Neuronal stem cell (in vitro differentiated cells): ENCODE results near the gene CASK.

ENCODE experiments used
- DNase-seq: peaks from one replicate; pipeline ENCODE4 v3.0.0-alpha.2; 2013; ENCODE audit warnings: low spot score
- H2AFZ ChIP-seq: one replicate; pipeline ENCODE4 v1.6.1; 2013; ENCODE audit warnings: mild to moderate bottlenecking, low read length, inconsistent platforms
- H2AK5ac ChIP-seq: 2 replicates; pipeline ENCODE4 v1.6.1; 2013; ENCODE audit warnings: low read depth, mild to moderate bottlenecking, inconsistent platforms, low read length, moderate library complexity, mixed read lengths
- H2BK120ac ChIP-seq: 2 replicates; pipeline ENCODE4 v1.6.1; 2013; ENCODE audit warnings: low read depth, mild to moderate bottlenecking, inconsistent platforms, low read length, moderate library complexity, mixed read lengths
- H2BK12ac ChIP-seq: one replicate; pipeline ENCODE4 v1.6.1; 2013; ENCODE audit warnings: low read length, inconsistent platforms
- H2BK15ac ChIP-seq: 2 replicates; pipeline ENCODE4 v1.6.1; 2013; ENCODE audit warnings: mild to moderate bottlenecking, low read length, inconsistent platforms, mixed read lengths
- H2BK5ac ChIP-seq: one replicate; pipeline ENCODE4 v1.6.1; 2013; ENCODE audit warnings: inconsistent platforms, mild to moderate bottlenecking, low read length, moderate library complexity
- H3K14ac ChIP-seq: one replicate; pipeline ENCODE4 v1.6.1; 2013; ENCODE audit warnings: low read length, inconsistent platforms
- H3K18ac ChIP-seq: 2 replicates; pipeline ENCODE4 v1.6.1; 2013; ENCODE audit warnings: low read length, inconsistent platforms
- H3K23ac ChIP-seq: 2 replicates; pipeline ENCODE4 v1.6.1; 2013; ENCODE audit warnings: low read depth, mild to moderate bottlenecking, mixed read lengths, low read length, inconsistent platforms; ENCODE audit not compliant: poor library complexity
- H3K27ac ChIP-seq: replicated peaks from 3 replicates; pipeline ENCODE4 v1.5.1; 2013; ENCODE audit warnings: low read length, inconsistent platforms
- H3K27me3 ChIP-seq, 3 experiments: 2 replicates each; pipeline ENCODE4 v1.6.1; 2013; ENCODE audit warnings: low read length in 3 of 3, mild to moderate bottlenecking in 2 of 3, inconsistent platforms in 1 of 3, low read depth in 1 of 3, mixed read lengths in 1 of 3, moderate library complexity in 1 of 3; ENCODE audit not compliant: control insufficient read depth in 3 of 3, insufficient read depth in 3 of 3
- H3K36me3 ChIP-seq, 2 donors: replicated peaks in 1 of 2; 2 replicates each; pipeline ENCODE4 v1.6.1; 2013; ENCODE audit warnings: low read length in 2 of 2; ENCODE audit not compliant: control insufficient read depth in 2 of 2, insufficient read depth in 2 of 2
- H3K4ac ChIP-seq: 2 replicates; pipeline ENCODE4 v1.6.1; 2013; ENCODE audit warnings: inconsistent platforms, mild to moderate bottlenecking, low read length, moderate library complexity
- H3K4me1 ChIP-seq, 2 donors: 1 replicate in 1 of 2; 2 replicates in 1 of 2; pipeline ENCODE4 v1.6.1; 2013; ENCODE audit warnings: low read length in 2 of 2, low read depth in 1 of 2; ENCODE audit not compliant: control insufficient read depth in 2 of 2, insufficient read depth in 1 of 2
- H3K4me2 ChIP-seq: one replicate; pipeline ENCODE4 v1.6.1; 2013; ENCODE audit warnings: mild to moderate bottlenecking, low read length, inconsistent platforms; ENCODE audit not compliant: insufficient read depth, poor library complexity, severe bottlenecking
- H3K4me3 ChIP-seq, 2 donors: 2 replicates each; pipeline ENCODE4 v1.5.1; 2013; ENCODE audit warnings: low read length in 2 of 2, mild to moderate bottlenecking in 2 of 2, inconsistent platforms in 1 of 2, moderate library complexity in 1 of 2
- H3K79me1 ChIP-seq: one replicate; pipeline ENCODE4 v1.6.1; 2013; ENCODE audit warnings: low read depth, mild to moderate bottlenecking, inconsistent platforms, low read length, moderate library complexity
- H3K9ac ChIP-seq: one replicate; pipeline ENCODE4 v1.6.1; 2013; ENCODE audit warnings: mild to moderate bottlenecking, low read depth, low read length, inconsistent platforms; ENCODE audit not compliant: poor library complexity
- H3K9me3 ChIP-seq, 2 donors: replicated peaks in 1 of 2; 2 replicates each; pipeline versions ENCODE3 to v1.6.1; 2013; ENCODE audit warnings: low read length in 2 of 2, mild to moderate bottlenecking in 2 of 2, inconsistent platforms in 1 of 2, low read depth in 1 of 2, mixed read lengths in 1 of 2, moderate library complexity in 1 of 2; ENCODE audit not compliant: control insufficient read depth in 2 of 2, insufficient read depth in 1 of 2
- H4K8ac ChIP-seq: one replicate; pipeline ENCODE4 v1.6.1; 2013; ENCODE audit warnings: low read depth, mild to moderate bottlenecking, inconsistent platforms, low read length, moderate library complexity
- H4K91ac ChIP-seq: one replicate; pipeline ENCODE4 v1.6.1; 2013; ENCODE audit warnings: low read length, low read depth, mild to moderate bottlenecking, inconsistent platforms; ENCODE audit not compliant: poor library complexity
- WGBS, 2 donors: extraction: QIAGEN DNeasy Blood & Tissue Kit; methylation state at CpG; one replicate each; pipeline ENCODE4 v1.1.7; 2013; ENCODE audit warnings: missing lambda C conversion rate in 2 of 2, mixed read lengths in 1 of 2; ENCODE audit not compliant: insufficient read length in 2 of 2, insufficient replicate concordance in 1 of 2; ENCODE audit errors: extremely low coverage in 2 of 2; 5-methylcytosine and 5-hydroxymethylcytosine counted together

The CASK gene

DNA sequence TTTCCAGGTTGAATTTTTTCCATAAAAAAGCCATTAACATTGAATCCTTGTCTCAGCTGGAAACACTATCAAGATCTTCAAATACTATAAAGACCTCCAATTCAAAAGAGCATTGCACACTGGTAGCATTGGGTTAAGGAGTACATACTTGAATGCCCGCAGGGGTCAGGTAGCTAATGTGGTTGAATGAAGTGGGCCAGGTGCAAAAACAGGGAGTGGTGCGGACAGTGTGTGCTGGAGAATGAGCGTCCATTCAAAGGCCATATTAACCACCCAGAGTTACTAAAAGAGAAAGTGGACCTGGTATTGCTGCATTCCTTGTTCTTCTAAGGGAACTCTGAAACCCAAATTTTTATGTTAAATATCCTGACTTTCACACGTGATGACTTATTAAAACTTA lies 384.6 kb downstream of the CASK start:
- Histone ChIP-seq H3K4ac (no peak overlapping the region), H4K8ac (no peak overlapping the region)
- no CpG with 5 or more reads among the region's 4 CpGs for WGBS, 2 donors

DNA sequence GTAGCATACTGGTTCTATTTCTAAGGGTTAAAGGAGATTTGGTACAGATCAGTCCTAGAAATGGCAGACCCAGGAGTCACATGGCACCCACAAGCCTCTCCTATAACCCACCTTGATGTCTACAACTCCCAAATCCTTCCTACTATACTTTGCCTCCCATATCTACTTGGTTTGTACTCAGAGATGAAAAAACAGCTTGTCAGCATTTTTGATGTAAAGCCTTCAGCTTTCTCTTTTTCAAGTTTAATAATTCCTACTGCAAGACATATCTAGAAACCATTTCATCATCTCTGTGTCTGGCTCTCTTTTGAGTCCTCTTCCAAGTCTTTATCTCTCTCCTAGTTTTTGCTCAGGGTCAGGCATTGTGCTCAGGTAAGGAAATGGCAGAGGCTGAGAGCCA lies 393.3 kb downstream of the CASK start:
- no peak overlapping the region for H3K23ac ChIP-seq
- H3K36me3 ChIP-seq, result peaks cover 10 to 43% of the 10 kb centered on the region in 2 donors
- H3K4me1 ChIP-seq, result no peaks in the 10 kb centered on the region
- H4K8ac ChIP-seq, result no peak overlapping the region
- no peak overlapping the region for H3K14ac ChIP-seq
- no peak overlapping the region for H4K91ac ChIP-seq
- H3K27ac ChIP-seq, result no peak overlapping the region
- no peak overlapping the region for H3K18ac ChIP-seq
- no peaks in the 10 kb centered on the region for H3K27me3 ChIP-seq
- H3K4ac ChIP-seq, result no peak overlapping the region
- no peaks in the 10 kb centered on the region for H3K79me1 ChIP-seq
- H3K9me3 ChIP-seq, result no peaks in the 10 kb centered on the region
- no peak overlapping the region for H3K9ac ChIP-seq
- DNase-seq, result no peak
- no peak overlapping the region for H2BK15ac ChIP-seq
- H2AK5ac ChIP-seq, result no peak overlapping the region
- H3K4me2 ChIP-seq, result no peak overlapping the region
- H2BK5ac ChIP-seq, result no peak overlapping the region
- no peak overlapping the region for H2BK12ac ChIP-seq
- H3K4me3 ChIP-seq, result no peak overlapping the region
- H2AFZ ChIP-seq, result no peak overlapping the region
- no peak overlapping the region for H2BK120ac ChIP-seq

More for the DNA sequence above, 384.6 kb downstream of the CASK start:
- peaks cover 0 to 23% of the 10 kb centered on the region in 2 donors for H3K36me3 ChIP-seq
- H3K14ac ChIP-seq, result no peak overlapping the region
- no peak overlapping the region for H2BK5ac ChIP-seq
- H2AK5ac ChIP-seq, result no peak overlapping the region
- H2BK12ac ChIP-seq, result no peak overlapping the region
- no peak overlapping the region for H2BK15ac ChIP-seq
- no peaks in the 10 kb centered on the region for H3K27me3 ChIP-seq
- H2AFZ ChIP-seq, result no peak overlapping the region
- H3K79me1 ChIP-seq, result no peaks in the 10 kb centered on the region
- no peak overlapping the region for H3K27ac ChIP-seq
- no peak overlapping the region for H4K91ac ChIP-seq
- H2BK120ac ChIP-seq, result no peak overlapping the region
- H3K18ac ChIP-seq, result no peak overlapping the region
- no peaks in the 10 kb centered on the region for H3K4me1 ChIP-seq
- H3K4me2 ChIP-seq, result no peak overlapping the region
- H3K9ac ChIP-seq, result no peak overlapping the region
- no peak for DNase-seq
- H3K9me3 ChIP-seq, result no peaks in the 10 kb centered on the region
- no peak overlapping the region for H3K23ac ChIP-seq
- no peak overlapping the region for H3K4me3 ChIP-seq

DNA sequence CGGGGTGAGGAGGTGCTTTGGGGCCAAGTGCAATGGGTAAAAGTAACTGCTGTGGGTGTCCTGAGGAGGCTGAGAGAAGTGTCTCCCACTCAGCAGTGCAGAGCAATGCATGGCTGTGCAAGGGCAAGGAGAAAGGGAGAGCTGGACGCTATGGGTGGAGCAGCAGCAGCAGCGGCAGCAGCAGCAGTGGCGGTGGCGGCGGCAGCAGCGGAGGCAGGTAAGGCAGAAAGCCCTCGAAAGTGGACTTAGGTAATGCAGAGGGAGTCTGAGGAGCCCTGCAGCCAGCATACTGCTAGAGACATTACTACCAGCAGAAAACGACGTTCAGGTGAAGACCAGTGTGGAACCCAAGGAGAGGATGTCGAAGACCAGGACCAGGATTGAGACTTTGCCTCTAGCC lies 394.1 kb downstream of the CASK start:
- no peak overlapping the region for H3K23ac ChIP-seq
- H3K4me2 ChIP-seq, result no peak overlapping the region
- no peak overlapping the region for H3K9ac ChIP-seq
- no peak overlapping the region for H2AK5ac ChIP-seq
- no peaks in the 10 kb centered on the region for H3K9me3 ChIP-seq
- no peak overlapping the region for H3K27ac ChIP-seq
- H3K14ac ChIP-seq, result no peak overlapping the region
- H2BK120ac ChIP-seq, result no peak overlapping the region
- DNase-seq, result no peak
- H3K18ac ChIP-seq, result no peak overlapping the region
- H2BK12ac ChIP-seq, result no peak overlapping the region
- H2BK5ac ChIP-seq, result no peak overlapping the region
- peaks cover 0 to 4% of the 10 kb centered on the region in 2 donors for H3K4me1 ChIP-seq
- no peak overlapping the region for H2BK15ac ChIP-seq
- peaks cover 10 to 37% of the 10 kb centered on the region in 2 donors for H3K36me3 ChIP-seq
- H4K91ac ChIP-seq, result no peak overlapping the region
- no CpG with 5 or more reads among the region's 11 CpGs for WGBS, 2 donors
- H2AFZ ChIP-seq, result no peak overlapping the region
- H3K4ac ChIP-seq, result no peak overlapping the region
- H3K27me3 ChIP-seq, result no peaks in the 10 kb centered on the region
- no peaks in the 10 kb centered on the region for H3K79me1 ChIP-seq
- no peak overlapping the region for H3K4me3 ChIP-seq
- H4K8ac ChIP-seq, result no peak overlapping the region

DNA sequence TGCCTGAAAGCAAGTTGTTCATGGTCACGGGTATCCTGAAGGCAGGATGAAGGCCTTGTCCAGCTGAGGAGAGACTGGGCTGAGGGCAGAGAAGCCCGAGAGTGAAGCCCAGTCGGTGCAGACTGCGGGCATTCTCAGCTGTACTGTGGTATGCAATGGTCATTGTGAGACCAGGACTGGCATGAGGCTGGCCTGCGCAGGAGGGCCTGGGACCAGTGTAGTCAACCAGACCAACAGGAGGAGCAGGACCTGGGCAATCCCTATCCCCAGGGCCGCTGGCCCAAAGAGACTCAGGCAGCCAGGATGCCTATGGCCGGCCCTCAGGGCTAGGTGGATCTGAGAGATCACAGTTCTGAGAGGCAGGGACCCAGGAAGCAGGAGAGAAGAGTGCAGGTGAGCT lies 394.6 kb downstream of the CASK start:
- H2AK5ac ChIP-seq, result no peak overlapping the region
- no peak overlapping the region for H3K4me2 ChIP-seq
- no peak overlapping the region for H3K4ac ChIP-seq
- peaks cover 10 to 36% of the 10 kb centered on the region in 2 donors for H3K36me3 ChIP-seq
- no peak overlapping the region for H2BK15ac ChIP-seq
- no peaks in the 10 kb centered on the region for H3K79me1 ChIP-seq
- H4K8ac ChIP-seq, result no peak overlapping the region
- H3K27me3 ChIP-seq, result no peaks in the 10 kb centered on the region
- H2BK120ac ChIP-seq, result no peak overlapping the region
- no peak overlapping the region for H2BK5ac ChIP-seq
- no peak overlapping the region for H3K9ac ChIP-seq
- H3K18ac ChIP-seq, result no peak overlapping the region
- no peak overlapping the region for H2BK12ac ChIP-seq
- H3K14ac ChIP-seq, result no peak overlapping the region
- H3K4me3 ChIP-seq, result no peak overlapping the region
- no peaks in the 10 kb centered on the region for H3K9me3 ChIP-seq
- no peak overlapping the region for H2AFZ ChIP-seq
- no peak overlapping the region for H4K91ac ChIP-seq
- WGBS, 2 donors, result no CpG with 5 or more reads among the region's 7 CpGs
- peaks cover 0 to 5% of the 10 kb centered on the region in 2 donors for H3K4me1 ChIP-seq
- DNase-seq, result no peak
- no peak overlapping the region for H3K27ac ChIP-seq
- no peak overlapping the region for H3K23ac ChIP-seq
